Panc1 (cell line): ENCODE measurements around the gene HAUS1.

Experiments used
- POLR2AphosphoS5 ChIP-seq: IDR thresholded peaks from 2 replicates; pipeline ENCODE4 v1.6.1; 2012; ENCODE audit warnings: mild to moderate bottlenecking, low read depth, low read length, moderate library complexity
- SIN3A ChIP-seq: IDR thresholded peaks from 2 replicates; pipeline ENCODE4 v1.6.1; 2012; ENCODE audit warnings: low read depth, mild to moderate bottlenecking, low read length, moderate library complexity, borderline replicate concordance; ENCODE audit not compliant: insufficient read depth
- TCF7L2 ChIP-seq: IDR thresholded peaks from 2 replicates; pipeline ENCODE4 v1.6.1; 2011; ENCODE audit warnings: mild to moderate bottlenecking, low read depth, low read length, inconsistent platforms
- TF ChIP-seq, protein P1 (sequence below): fragments of 450-650 bp; IDR thresholded peaks from 2 replicates; pipeline ENCODE4 v1.5.1; 2017; ENCODE audit warnings: mild to moderate bottlenecking
- TF ChIP-seq, protein P2 (sequence below), 2 experiments: IDR thresholded peaks; 2 replicates each; pipeline ENCODE4 v1.6.1; 2011 to 2012; ENCODE audit warnings: low read depth in 2 of 2, control low read depth in 1 of 2, low read length in 1 of 2, mild to moderate bottlenecking in 1 of 2, moderate library complexity in 1 of 2; ENCODE audit not compliant: insufficient read depth in 1 of 2

DNA sequence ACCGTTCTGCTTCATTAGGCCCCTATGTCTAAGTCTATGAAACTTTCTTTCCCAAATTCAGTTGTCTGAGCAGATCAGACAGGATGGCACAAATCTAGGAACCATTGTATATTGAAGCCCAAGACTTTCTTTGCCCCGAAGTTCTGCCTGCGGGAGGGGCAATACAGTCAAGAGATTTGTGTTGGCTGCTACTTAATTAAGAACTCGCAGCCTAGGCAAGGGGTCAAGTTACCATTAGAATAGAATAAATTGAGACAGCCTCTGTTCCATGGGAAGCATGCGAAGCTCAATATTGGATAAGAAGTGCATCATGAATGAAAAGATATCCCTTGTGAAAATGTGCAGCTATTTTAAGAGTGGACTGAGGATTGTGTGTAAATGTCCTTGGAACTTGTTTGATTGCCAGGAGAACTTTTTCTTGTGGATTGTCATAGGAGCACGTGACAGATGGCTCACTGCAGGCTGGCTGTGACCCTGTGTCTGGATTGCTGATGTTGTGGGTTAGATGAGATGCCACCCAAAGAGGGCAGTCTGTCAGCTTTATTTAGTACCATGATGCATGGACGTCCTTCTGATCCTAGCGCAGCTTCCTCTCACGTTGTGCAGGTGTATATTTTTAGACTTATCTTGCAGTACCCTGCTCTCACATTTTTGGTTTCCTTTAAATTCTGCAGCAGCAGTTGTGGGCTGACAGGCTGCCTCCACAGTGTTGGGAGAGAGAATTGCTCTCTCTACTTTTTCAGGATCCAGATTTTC lies 30.9 kb downstream of the HAUS1 start:
- TF ChIP-seq, protein P1, sequence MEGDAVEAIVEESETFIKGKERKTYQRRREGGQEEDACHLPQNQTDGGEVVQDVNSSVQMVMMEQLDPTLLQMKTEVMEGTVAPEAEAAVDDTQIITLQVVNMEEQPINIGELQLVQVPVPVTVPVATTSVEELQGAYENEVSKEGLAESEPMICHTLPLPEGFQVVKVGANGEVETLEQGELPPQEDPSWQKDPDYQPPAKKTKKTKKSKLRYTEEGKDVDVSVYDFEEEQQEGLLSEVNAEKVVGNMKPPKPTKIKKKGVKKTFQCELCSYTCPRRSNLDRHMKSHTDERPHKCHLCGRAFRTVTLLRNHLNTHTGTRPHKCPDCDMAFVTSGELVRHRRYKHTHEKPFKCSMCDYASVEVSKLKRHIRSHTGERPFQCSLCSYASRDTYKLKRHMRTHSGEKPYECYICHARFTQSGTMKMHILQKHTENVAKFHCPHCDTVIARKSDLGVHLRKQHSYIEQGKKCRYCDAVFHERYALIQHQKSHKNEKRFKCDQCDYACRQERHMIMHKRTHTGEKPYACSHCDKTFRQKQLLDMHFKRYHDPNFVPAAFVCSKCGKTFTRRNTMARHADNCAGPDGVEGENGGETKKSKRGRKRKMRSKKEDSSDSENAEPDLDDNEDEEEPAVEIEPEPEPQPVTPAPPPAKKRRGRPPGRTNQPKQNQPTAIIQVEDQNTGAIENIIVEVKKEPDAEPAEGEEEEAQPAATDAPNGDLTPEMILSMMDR = no peak
- no peak for TF ChIP-seq SIN3A
- TF ChIP-seq, protein P2, sequence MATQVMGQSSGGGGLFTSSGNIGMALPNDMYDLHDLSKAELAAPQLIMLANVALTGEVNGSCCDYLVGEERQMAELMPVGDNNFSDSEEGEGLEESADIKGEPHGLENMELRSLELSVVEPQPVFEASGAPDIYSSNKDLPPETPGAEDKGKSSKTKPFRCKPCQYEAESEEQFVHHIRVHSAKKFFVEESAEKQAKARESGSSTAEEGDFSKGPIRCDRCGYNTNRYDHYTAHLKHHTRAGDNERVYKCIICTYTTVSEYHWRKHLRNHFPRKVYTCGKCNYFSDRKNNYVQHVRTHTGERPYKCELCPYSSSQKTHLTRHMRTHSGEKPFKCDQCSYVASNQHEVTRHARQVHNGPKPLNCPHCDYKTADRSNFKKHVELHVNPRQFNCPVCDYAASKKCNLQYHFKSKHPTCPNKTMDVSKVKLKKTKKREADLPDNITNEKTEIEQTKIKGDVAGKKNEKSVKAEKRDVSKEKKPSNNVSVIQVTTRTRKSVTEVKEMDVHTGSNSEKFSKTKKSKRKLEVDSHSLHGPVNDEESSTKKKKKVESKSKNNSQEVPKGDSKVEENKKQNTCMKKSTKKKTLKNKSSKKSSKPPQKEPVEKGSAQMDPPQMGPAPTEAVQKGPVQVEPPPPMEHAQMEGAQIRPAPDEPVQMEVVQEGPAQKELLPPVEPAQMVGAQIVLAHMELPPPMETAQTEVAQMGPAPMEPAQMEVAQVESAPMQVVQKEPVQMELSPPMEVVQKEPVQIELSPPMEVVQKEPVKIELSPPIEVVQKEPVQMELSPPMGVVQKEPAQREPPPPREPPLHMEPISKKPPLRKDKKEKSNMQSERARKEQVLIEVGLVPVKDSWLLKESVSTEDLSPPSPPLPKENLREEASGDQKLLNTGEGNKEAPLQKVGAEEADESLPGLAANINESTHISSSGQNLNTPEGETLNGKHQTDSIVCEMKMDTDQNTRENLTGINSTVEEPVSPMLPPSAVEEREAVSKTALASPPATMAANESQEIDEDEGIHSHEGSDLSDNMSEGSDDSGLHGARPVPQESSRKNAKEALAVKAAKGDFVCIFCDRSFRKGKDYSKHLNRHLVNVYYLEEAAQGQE (IDR thresholded peaks at IDR 0.05; ENCODE audit: insufficient read depth in 1 of 2, low read depth in 2 of 2, low read length in 1 of 2) = no peak
- no peak for TF ChIP-seq TCF7L2
- TF ChIP-seq POLR2AphosphoS5 = no peak
